Measurements from ENCODE around the gene TARP.

The TARP gene

DNA sequence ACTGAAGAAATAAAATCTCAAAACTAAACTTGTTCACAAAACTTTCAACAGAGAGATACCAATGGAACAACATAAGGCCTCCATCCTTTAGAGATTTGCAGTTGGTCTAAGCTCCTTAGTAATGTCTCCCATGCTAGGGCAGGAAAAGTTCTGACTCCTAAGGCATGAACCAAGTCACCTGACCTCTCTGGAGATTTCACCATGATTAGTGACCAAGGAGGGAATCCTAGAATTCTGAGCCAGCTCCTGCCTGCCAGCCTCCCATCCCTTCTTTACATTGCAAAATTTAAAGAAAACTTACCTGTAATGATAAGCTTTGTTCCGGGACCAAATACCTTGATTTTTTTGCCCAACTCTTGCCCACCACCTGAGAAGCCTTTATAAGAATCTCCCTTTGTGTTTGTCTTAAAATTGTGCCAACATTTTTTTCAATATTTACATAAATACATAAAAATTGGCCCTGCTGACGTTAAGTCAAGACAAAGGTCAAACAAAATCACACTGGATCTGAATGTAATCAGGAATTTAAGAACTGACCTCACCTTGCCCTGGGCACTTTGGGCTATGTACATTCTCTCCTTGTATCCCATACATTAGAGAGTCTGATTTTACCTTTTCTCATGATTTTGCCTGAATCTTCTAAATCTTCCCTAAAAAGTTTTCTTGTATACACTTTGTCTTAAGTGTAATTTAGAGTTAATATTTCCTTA lies at the start of gene TARP:
Gene TARP (minus strand): TSS at position 351 of the 710 bp plus-strand sequence.
- CTCF ChIA-PET, result interaction anchor here (3.0 kb wide), 1 partner anchor 58 kb away, joined by 8 read pairs; no protein-coding TSS in a partner anchor
- no peak for DNase-seq (ENCODE audit: extremely low spot score)
- POLR2A ChIA-PET, result no interaction called here
- TF ChIP-seq, protein P1, sequence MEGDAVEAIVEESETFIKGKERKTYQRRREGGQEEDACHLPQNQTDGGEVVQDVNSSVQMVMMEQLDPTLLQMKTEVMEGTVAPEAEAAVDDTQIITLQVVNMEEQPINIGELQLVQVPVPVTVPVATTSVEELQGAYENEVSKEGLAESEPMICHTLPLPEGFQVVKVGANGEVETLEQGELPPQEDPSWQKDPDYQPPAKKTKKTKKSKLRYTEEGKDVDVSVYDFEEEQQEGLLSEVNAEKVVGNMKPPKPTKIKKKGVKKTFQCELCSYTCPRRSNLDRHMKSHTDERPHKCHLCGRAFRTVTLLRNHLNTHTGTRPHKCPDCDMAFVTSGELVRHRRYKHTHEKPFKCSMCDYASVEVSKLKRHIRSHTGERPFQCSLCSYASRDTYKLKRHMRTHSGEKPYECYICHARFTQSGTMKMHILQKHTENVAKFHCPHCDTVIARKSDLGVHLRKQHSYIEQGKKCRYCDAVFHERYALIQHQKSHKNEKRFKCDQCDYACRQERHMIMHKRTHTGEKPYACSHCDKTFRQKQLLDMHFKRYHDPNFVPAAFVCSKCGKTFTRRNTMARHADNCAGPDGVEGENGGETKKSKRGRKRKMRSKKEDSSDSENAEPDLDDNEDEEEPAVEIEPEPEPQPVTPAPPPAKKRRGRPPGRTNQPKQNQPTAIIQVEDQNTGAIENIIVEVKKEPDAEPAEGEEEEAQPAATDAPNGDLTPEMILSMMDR (IDR thresholded peaks at IDR 0.05; ENCODE audit: control extremely low read depth, extremely low read depth, low read depth, missing control alignments), result no peak

DNA sequence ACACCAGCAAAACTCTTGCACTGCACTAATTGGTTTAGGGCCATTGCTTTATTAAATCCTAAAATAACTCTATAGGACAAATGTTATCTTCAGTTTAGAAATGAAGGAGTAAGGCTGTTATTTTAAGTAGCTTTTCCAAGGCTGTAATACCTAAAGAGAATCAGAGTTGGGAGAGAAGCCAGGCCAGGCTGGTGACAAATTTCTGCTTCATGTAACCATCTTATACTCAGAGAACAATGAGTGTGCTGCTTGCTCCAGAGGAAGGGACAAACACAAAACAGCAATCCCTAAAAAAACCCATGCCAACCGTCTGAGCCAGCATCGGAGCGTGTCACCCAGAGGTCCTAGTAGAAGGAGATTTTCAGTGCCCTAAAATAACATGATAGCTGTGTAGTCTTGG lies 49.7 kb upstream of the TARP start:
- POLR2A ChIA-PET, result no interaction called here
- DNase-seq (ENCODE audit: extremely low spot score), result no peak
- CTCF ChIA-PET, result interaction anchor here (0.5 to 8.3 kb wide), 7 partner anchors 11 to 145 kb away, joined by 3 to 71 read pairs (median 5); partner anchors contain the start of gene STARD3NL
- TF ChIP-seq, protein P1 (IDR thresholded peaks at IDR 0.05; ENCODE audit: control extremely low read depth, extremely low read depth, low read depth, missing control alignments), result no peak

DNA sequence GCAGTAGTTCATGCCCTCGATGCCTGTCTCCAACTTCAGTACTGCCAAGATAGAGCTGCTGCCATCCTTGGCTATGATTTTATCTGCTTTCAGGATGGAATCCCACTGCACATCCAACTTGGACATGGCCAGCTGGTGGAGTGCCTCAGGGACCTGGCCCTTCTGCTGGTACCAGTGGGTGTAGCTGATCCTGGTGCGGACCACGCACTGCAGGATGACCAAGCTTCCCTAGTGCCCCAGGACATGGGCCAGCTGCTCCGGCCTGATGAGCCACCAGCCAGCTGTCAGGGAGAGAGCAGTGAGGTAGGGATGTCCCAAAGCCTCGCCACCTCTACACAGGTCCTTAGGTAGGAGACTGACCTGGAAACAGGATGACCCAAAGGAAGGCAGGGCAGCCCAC lies 49.0 kb upstream of the TARP start:
- CTCF ChIA-PET, result interaction anchor here (0.5 to 8.3 kb wide), 9 partner anchors 9 to 145 kb away, joined by 3 to 71 read pairs (median 3); partner anchors contain the start of gene STARD3NL
- TF ChIP-seq, protein P1 (IDR thresholded peaks at IDR 0.05; ENCODE audit: control extremely low read depth, extremely low read depth, low read depth, missing control alignments), result no peak
- no peak for DNase-seq (ENCODE audit: extremely low spot score)
- POLR2A ChIA-PET, result no interaction called here

DNA sequence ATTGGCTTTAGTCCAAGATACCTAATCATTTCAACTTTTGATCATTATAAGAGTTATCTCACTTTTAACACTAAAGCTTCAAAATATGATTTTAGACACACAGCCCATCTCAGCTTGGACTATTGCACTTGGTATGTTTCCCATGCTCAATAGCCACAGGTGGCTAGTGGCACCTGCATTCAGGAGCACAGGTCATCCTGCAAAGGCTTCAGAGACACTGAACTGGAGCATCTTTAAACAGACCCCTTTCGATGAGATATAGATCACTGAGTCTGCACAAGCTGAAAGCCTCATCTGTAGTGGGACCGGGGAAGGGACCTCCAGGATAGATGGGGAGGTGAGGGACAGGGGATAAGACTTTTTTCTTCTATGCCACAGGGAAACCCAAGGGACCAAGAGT lies 48.5 kb upstream of the TARP start:
- CTCF ChIA-PET, result interaction anchor here (0.9 to 8.3 kb wide), 8 partner anchors 9 to 107 kb away, joined by 3 to 71 read pairs (median 5); no protein-coding TSS in a partner anchor
- DNase-seq (ENCODE audit: extremely low spot score), result no peak
- TF ChIP-seq, protein P1 (IDR thresholded peaks at IDR 0.05; ENCODE audit: control extremely low read depth, extremely low read depth, low read depth, missing control alignments), result no peak
- POLR2A ChIA-PET, result no interaction called here

DNA sequence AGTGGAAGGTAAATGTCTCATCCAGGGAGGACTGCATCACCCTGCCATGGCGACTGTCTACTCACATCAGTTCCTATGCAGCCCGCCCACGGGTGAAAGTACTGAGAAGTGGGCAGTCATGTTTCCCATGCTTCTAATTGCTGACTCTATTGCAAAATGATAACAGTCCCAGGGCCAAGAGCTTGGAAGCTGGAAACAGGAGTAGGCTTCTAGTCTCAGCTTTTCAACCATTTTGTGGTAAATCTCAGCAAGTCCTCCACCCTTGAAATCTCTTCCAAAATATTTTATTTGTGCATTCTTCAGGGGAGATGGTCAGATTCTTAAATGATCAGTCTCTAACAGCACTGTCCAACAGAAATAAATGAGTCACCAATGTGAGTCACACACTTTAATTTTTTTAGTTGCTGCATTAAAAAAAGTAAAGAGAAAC lies 48.1 kb upstream of the TARP start:
- TF ChIP-seq, protein P1 (IDR thresholded peaks at IDR 0.05; ENCODE audit: control extremely low read depth, extremely low read depth, low read depth, missing control alignments), result no peak
- POLR2A ChIA-PET, result no interaction called here
- DNase-seq (ENCODE audit: extremely low spot score), result no peak
- CTCF ChIA-PET, result interaction anchor here (1.2 to 8.3 kb wide), 6 partner anchors 8 to 106 kb away, joined by 3 to 71 read pairs (median 12); no protein-coding TSS in a partner anchor

DNA sequence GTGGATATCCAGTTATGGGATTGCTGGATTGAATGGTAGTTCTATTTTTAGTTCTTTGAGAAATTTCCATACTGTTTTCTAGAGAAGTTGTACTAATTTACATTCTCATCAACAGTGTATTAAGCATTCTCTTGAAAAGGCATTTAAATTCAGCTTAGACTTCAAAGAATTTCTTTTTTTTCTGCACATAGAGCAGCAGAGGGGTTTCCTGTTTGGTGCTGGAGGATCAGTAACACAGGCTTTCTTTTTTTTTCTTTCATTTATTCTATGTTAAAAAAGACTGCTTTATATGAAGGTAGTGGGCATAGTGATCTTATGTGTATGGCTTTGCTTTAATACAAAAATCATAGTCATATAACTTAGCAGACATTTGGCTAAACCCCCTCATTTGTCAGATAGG lies 47.6 kb upstream of the TARP start:
- DNase-seq (ENCODE audit: extremely low spot score), result no peak
- TF ChIP-seq, protein P1 (IDR thresholded peaks at IDR 0.05; ENCODE audit: control extremely low read depth, extremely low read depth, low read depth, missing control alignments), result no peak
- CTCF ChIA-PET, result interaction anchor here (1.9 to 8.3 kb wide), 5 partner anchors 10 to 106 kb away, joined by 6 to 71 read pairs (median 17); no protein-coding TSS in a partner anchor
- POLR2A ChIA-PET, result no interaction called here

Data from GM10248 (cell line).